HepG2 (cell line): ENCODE data around the gene SLC22A31. TPM values are rescaled to one million over a fixed set of nuclear protein-coding genes. Genes with fewer than 3 reads are reported as not detected.

Experiments
- AGO1 ChIP-seq: fragments of 200-400 bp; formaldehyde crosslinking; IDR thresholded peaks from 2 replicates; pipeline ENCODE4 v1.6.1; 2017; ENCODE audit warnings: mild to moderate bottlenecking, low read depth, low read length, moderate library complexity; ENCODE audit not compliant: poor library complexity, severe bottlenecking
- CSRNP1 ChIP-seq: sonication (generic); formaldehyde crosslinking; IDR thresholded peaks from 2 replicates; pipeline ENCODE4 v1.8.1; 2023; ENCODE audit warnings: mild to moderate bottlenecking, missing genetic modification reagents
- CSRNP2 ChIP-seq: sonication (generic); formaldehyde crosslinking; conservative IDR thresholded peaks from 2 replicates; pipeline ENCODE4 v1.8.0; 2022; ENCODE audit warnings: low read depth, missing genetic modification reagents
- FOSL1 ChIP-seq: sonication (generic); formaldehyde crosslinking; IDR thresholded peaks from 2 replicates; pipeline ENCODE4 v1.9.0; 2021; ENCODE audit warnings: missing genetic modification reagents, borderline replicate concordance
- FOXK1 ChIP-seq: sonication (generic); formaldehyde crosslinking; IDR thresholded peaks from 2 replicates; pipeline ENCODE4 v1.4.0; 2020; ENCODE audit warnings: low read depth, missing genetic modification reagents, borderline replicate concordance
- MAZ ChIP-seq, 2 experiments: sonication (generic) in 1 of 2; formaldehyde crosslinking in 1 of 2; IDR thresholded peaks; 2 replicates each; pipeline versions ENCODE4 v1.5.0 to v1.6.1; 2012 to 2020; ENCODE audit warnings: low read depth in 2 of 2, mild to moderate bottlenecking in 2 of 2, borderline replicate concordance in 1 of 2, improper control_type of control experiment in 1 of 2, low read length in 1 of 2, missing genetic modification reagents in 1 of 2, moderate library complexity in 1 of 2
- MTA3 ChIP-seq: sonication (generic); formaldehyde crosslinking; IDR thresholded peaks from 2 replicates; pipeline ENCODE4 v1.4.0; 2020; ENCODE audit warnings: missing genetic modification reagents
- NFKB2 ChIP-seq: sonication (generic); formaldehyde crosslinking; IDR thresholded peaks from 2 replicates; pipeline ENCODE4 v1.4.0; 2020; ENCODE audit warnings: missing genetic modification reagents, borderline replicate concordance
- NR2F2 ChIP-seq: IDR thresholded peaks from 2 replicates; pipeline ENCODE4 v1.6.1; 2012; ENCODE audit warnings: low read depth, inconsistent platforms, borderline replicate concordance
- POLR2G ChIP-seq: fragments of 200-400 bp; formaldehyde crosslinking; IDR thresholded peaks from 2 replicates; pipeline ENCODE4 v1.6.1; 2018; ENCODE audit warnings: mild to moderate bottlenecking, low read depth, low read length, moderate library complexity
- SP1 ChIP-seq, 2 experiments: fragments of 450-650 bp in 1 of 2; sonication (generic) in 1 of 2; formaldehyde crosslinking in 1 of 2; IDR thresholded peaks; 2 replicates each; pipeline versions ENCODE4 v1.4.0 to v1.6.1; 2016 to 2020; ENCODE audit warnings: missing genetic modification reagents in 1 of 2
- ZNF407 ChIP-seq: sonication (generic); formaldehyde crosslinking; IDR thresholded peaks from one replicate; pipeline ENCODE4 v1.5.1; 2020; ENCODE audit warnings: mild to moderate bottlenecking, missing genetic modification reagents; ENCODE audit errors: not compliant biosample characterization
- ZNF530 ChIP-seq: sonication (generic); formaldehyde crosslinking; IDR thresholded peaks from 2 replicates; pipeline ENCODE4 v1.5.0; 2020; ENCODE audit warnings: low read depth, mild to moderate bottlenecking, missing genetic modification reagents
- polyA plus RNA-seq, 8 experiments: library from polyadenylated mRNA; depleted of rRNA in 3 of 8; stranded (reverse) in 7 of 8; unstranded in 1 of 8; fragments of >200 nt; fragmentation: Illumina TruSeq in 4 of 8; extraction: Trizol in 4 of 8; gene quantifications; 2 replicates each; pipeline versions ENCODE4 v1.2.1 to v1.2.3, GENCODE V29; 2011 to 2016; ENCODE audit warnings: low read depth in 4 of 8, missing spikeins in 1 of 8, mixed read lengths in 1 of 8; ENCODE audit not compliant: insufficient read depth in 1 of 8
- total RNA-seq, 5 experiments: library from RNA; depleted of rRNA; stranded (reverse); fragments of >200 nt; fragmentation: Illumina TruSeq; extraction: Trizol; gene quantifications; 2 replicates each; pipeline ENCODE4 v1.2.3, GENCODE V29; 2016; ENCODE audit warnings: low read depth in 1 of 5

The SLC22A31 gene
- total and polyA plus RNA-seq, 2 of the 13 experiments (the other 11 are each of a cell fraction or from before 2014, with no cell fraction given), result 67.3 to 83.3 TPM

GRCh38 chr16:89155184-89155679 is 45.1 kb downstream of the SLC22A31 start (continued):
- no peak for TF ChIP-seq CSRNP1 (CRISPR knock-in tag)
- TF ChIP-seq FOXK1 (CRISPR knock-in tag), result no peak
- TF ChIP-seq CSRNP2, result no peak
- no peak for TF ChIP-seq MTA3 (CRISPR knock-in tag)
- TF ChIP-seq ZNF407, result no peak
- no peak for TF ChIP-seq NR2F2
- no peak for TF ChIP-seq ZNF530 (CRISPR knock-in tag)
- TF ChIP-seq MAZ (IDR thresholded peaks at IDR 0.05; ENCODE audit: borderline replicate concordance, low read depth, low read length), result no peak
- no peak for TF ChIP-seq MAZ (CRISPR knock-in tag; IDR thresholded peaks at IDR 0.05; ENCODE audit: low read depth)
- TF ChIP-seq NFKB2 (CRISPR knock-in tag), result no peak
- peak; percentile 2; the same call in 1 of the 2 replicates for TF ChIP-seq POLR2G
- no peak for TF ChIP-seq SP1 (IDR thresholded peaks at IDR 0.05)
- TF ChIP-seq SP1 (CRISPR knock-in tag; IDR thresholded peaks at IDR 0.05), result no peak
- TF ChIP-seq AGO1, result peak; percentile 97
- no peak for TF ChIP-seq FOSL1 (CRISPR knock-in tag)
